Activated naive CD8-positive, alpha-beta T cell treated with anti-CD3 and anti-CD28 coated beads, Interleukin-2, amount 10 ng/mL, durations not matched to agents 7 days and 5 days (primary cell): ENCODE data around the gene TMEM187. TPM values are rescaled to one million over a fixed set of nuclear protein-coding genes. Genes with fewer than 3 reads are reported as not detected.

Experiments
- ATAC-seq: fragments of 150-1000 bp; cut with Tn5 transposase; one replicate; pipeline ENCODE4 v1.10.0; 2021; ENCODE audit warnings: low read depth, moderate library complexity
- POLR2A ChIA-PET: fragments of 350-600 bp; sonication (Branson Sonifier 250); formaldehyde crosslinking; loops from one replicate; lab custom pipeline; 2021; ENCODE audit warnings: antibody characterized with exemption; lab: Charles Lee
- DNase-seq: peaks from one replicate; pipeline ENCODE4 v3.0.0; 2021
- H3K27ac Mint-ChIP-seq: one replicate; pipeline ENCODE4 v1.8.0; 2022; ENCODE audit warnings: mild to moderate bottlenecking, mixed read lengths
- H3K27me3 Mint-ChIP-seq: one replicate; pipeline ENCODE4 v1.8.0; 2022; ENCODE audit warnings: mild to moderate bottlenecking, moderate library complexity, mixed read lengths
- H3K36me3 Mint-ChIP-seq: one replicate; pipeline ENCODE4 v1.8.0; 2021; ENCODE audit warnings: mild to moderate bottlenecking, mixed read lengths
- H3K4me1 Mint-ChIP-seq: one replicate; pipeline ENCODE4 v1.8.0; 2021; ENCODE audit warnings: mixed read lengths
- H3K4me3 Mint-ChIP-seq: one replicate; pipeline ENCODE4 v1.8.0; 2022; ENCODE audit warnings: mild to moderate bottlenecking, moderate library complexity, mixed read lengths
- H3K9me3 Mint-ChIP-seq: one replicate; pipeline ENCODE4 v1.8.0; 2021; ENCODE audit warnings: mixed read lengths
- total RNA-seq, 2 experiments: library from RNA; stranded (reverse); gene quantifications; one replicate each; pipeline ENCODE4 v1.2.3, GENCODE V29; 2021

The TMEM187 gene, protein sequence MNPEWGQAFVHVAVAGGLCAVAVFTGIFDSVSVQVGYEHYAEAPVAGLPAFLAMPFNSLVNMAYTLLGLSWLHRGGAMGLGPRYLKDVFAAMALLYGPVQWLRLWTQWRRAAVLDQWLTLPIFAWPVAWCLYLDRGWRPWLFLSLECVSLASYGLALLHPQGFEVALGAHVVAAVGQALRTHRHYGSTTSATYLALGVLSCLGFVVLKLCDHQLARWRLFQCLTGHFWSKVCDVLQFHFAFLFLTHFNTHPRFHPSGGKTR
- total RNA-seq, result 1 to 10 TPM; 8.6 to 9.7 TPM

DNA sequence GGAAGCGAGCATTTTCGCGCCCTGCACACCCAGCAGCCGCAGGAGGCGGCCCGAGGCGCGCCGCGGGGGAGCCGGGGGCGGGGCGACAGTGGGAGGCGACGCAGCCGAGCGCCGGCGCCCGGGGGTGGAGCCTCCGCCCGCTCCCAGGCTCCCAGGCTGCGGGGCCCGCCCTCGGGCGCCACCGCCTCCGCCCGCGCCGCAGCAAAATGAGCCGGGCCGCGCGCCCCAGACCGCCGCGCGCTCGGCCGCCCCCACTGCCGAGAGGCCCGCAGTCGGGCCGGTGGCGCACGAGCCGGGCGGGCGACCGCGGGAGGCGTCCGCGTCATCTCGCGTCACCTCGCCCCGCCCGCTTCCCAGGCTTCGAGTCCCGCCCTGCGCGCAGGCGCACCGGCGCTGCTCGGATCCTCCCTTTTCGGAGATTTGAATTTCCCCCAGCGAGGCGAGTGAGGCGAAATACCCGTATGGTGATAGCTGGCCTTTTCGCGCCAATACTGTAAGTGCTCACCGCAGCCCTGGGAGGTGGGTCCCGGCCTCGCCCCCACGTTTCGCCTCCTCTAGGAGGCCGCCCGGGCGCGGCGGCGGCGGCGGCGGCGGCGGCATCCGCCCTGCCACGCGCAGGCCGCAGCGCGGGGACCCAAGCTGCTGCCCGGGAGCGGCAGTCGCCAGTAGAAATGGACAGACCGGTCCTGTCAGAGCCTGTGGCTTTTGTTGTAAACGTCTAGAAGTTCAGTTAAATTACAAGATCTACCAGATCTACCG, at the start of gene TMEM187:
Gene TMEM187, plus strand, starts transcription at position 387 of the 759 bp plus-strand sequence. CDS start 9,309 bp downstream, outside the sequence.
- H3K27me3 Mint-ChIP-seq, result no peaks in the 10 kb centered on the region
- peaks cover 10% of the 10 kb centered on the region for H3K4me1 Mint-ChIP-seq
- peaks cover 16% of the 10 kb centered on the region for H3K36me3 Mint-ChIP-seq
- H3K4me3 Mint-ChIP-seq, result peak within 1 kb of the TSS; percentile 100
- H3K27ac Mint-ChIP-seq, result peak within 1 kb of the TSS; percentile 100
- DNase-seq (peak; percentile 90), ATAC-seq (peak; percentile 48)
- H3K9me3 Mint-ChIP-seq, result no peaks in the 10 kb centered on the region
- POLR2A ChIA-PET, result interaction anchor here (0.6 to 7.6 kb wide), 10 partner anchors 9 to 82 kb away, joined by 3 to 110 read pairs (median 8); partner anchors contain the start of genes ARHGAP4 and IRAK1

DNA sequence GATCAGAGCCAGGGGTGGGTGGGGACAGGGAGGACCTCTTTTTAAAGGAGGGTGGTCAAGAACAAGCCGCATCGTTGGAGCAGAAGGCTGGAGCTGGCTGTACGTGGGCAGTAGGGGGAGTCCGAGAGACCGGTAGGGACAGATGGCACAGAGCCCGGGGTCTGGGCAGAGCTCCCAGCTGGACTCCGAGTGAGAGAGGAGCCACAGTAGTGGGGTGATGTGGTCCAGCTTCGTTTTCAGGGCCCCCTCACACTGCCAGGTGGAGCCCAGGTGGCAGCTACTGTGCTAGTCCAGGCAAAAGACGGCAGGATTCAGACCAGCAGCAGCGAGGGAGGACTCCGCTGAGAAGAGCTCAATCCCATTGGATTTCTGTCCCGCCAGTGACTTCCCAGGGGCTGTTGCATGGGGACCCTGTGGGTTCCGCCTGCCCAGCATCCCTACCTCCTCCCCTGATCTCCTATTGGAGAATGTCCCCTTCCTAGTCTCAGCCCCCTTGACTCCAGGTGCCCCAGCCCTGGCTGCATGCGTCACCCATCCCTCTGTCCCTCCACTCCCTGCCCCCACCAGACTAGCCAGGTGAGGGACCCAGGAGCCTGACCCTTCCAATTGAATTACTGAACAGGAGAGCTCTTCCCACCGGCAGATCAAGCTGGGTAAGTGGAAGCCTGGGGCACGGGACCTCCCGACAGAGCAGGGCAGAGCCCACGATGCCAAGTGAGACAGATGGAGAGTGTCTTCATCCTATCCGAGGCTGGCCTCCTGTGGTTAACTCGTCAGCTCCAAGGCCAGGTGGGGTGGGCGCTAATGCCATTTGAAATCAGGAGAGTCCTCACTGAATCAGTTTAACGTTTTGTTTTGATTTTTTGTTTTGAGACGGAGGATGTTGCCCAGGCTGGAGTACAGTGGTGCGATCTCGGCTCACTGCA, 49.4 kb upstream of the TMEM187 start:
- no peak for ATAC-seq
- Mint-ChIP-seq H3K4me1 (peaks cover 13% of the 10 kb centered on the region), H3K27me3 (no peaks in the 10 kb centered on the region), H3K4me3 (peak overlapping the region; percentile 97), H3K27ac (peak overlapping the region; percentile 96), H3K9me3 (no peaks in the 10 kb centered on the region), H3K36me3 (peaks cover 22% of the 10 kb centered on the region)
- DNase-seq, result no peak
- POLR2A ChIA-PET, result interaction anchor here (0.5 to 9.1 kb wide), 8 partner anchors 12 to 46 kb away, joined by 3 to 185 read pairs (median 16); partner anchors contain the start of genes HCFC1, NAA10, RENBP and TMEM187

DNA sequence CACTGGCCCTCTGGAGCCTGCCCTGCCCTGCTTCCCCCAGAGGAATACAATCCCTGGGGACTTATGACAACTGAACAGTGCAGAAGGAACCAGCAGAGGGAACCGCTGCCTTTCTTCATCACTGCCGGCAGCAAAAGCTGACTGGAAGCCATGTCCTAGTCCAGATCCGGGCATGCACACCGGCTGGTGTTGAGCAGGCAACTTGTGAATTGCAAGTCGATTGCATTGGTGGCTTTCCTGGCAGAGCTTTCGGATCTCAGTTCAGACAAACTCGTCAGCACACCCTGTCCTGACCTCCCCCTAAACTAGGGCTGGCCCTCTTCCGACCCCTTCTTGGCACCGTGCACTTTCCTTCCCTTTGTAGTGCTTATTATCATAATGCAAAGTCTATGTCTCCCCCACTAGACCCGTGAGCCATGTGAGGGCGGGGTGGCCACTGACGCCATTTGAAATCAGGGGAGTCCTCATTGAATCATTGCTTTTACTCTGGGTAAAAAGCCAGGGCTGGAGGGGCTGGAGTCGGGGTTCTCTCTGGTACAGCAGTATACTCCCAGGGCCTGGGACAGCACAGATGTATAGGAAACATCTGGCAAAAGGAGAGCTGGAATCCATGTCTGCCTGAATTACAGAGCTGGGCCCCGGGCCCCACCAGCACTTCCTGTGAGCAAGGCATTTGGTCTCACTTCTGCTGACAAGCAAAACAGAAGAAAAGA, 48.2 kb upstream of the TMEM187 start:
- ATAC-seq (no peak), DNase-seq (no peak)
- Mint-ChIP-seq H3K4me1 (peaks cover 19% of the 10 kb centered on the region), H3K27ac (peak overlapping the region; percentile 96), H3K4me3 (peak overlapping the region; percentile 97), H3K36me3 (peaks cover 27% of the 10 kb centered on the region), H3K9me3 (no peaks in the 10 kb centered on the region), H3K27me3 (no peaks in the 10 kb centered on the region)
- POLR2A ChIA-PET, result interaction anchor here (0.6 to 9.1 kb wide), 9 partner anchors 12 to 130 kb away, joined by 4 to 185 read pairs (median 15); partner anchors contain the start of genes HCFC1, IDH3G, NAA10 and RENBP

DNA sequence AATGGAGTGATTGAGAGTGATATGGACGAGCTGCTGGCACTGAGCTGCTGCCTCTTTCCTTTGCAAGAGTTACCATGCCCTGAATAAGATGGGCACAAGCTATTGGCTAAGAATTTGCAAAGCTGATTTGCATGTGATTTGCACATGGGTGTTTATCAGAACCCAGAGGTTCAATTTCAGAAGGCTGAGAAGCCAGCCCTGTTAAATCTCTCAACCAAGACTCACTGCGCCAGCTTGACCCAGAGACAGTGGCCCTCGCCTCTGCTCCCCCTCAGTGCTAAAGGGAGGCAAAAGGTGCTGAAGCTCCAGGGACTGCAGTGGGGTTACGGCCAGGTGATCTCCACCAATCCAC, 47.2 kb upstream of the TMEM187 start:
- Mint-ChIP-seq H3K9me3 (no peaks in the 10 kb centered on the region), H3K36me3 (peaks cover 23% of the 10 kb centered on the region), H3K27me3 (no peaks in the 10 kb centered on the region), H3K4me1 (peaks cover 19% of the 10 kb centered on the region), H3K27ac (peak overlapping the region; percentile 96), H3K4me3 (peak overlapping the region; percentile 97)
- ATAC-seq (no peak), DNase-seq (no peak)
- POLR2A ChIA-PET, result interaction anchor here (0.8 to 9.1 kb wide), 12 partner anchors 11 to 131 kb away, joined by 3 to 185 read pairs (median 10); partner anchors contain the start of genes HCFC1, IDH3G, NAA10 and RENBP

DNA sequence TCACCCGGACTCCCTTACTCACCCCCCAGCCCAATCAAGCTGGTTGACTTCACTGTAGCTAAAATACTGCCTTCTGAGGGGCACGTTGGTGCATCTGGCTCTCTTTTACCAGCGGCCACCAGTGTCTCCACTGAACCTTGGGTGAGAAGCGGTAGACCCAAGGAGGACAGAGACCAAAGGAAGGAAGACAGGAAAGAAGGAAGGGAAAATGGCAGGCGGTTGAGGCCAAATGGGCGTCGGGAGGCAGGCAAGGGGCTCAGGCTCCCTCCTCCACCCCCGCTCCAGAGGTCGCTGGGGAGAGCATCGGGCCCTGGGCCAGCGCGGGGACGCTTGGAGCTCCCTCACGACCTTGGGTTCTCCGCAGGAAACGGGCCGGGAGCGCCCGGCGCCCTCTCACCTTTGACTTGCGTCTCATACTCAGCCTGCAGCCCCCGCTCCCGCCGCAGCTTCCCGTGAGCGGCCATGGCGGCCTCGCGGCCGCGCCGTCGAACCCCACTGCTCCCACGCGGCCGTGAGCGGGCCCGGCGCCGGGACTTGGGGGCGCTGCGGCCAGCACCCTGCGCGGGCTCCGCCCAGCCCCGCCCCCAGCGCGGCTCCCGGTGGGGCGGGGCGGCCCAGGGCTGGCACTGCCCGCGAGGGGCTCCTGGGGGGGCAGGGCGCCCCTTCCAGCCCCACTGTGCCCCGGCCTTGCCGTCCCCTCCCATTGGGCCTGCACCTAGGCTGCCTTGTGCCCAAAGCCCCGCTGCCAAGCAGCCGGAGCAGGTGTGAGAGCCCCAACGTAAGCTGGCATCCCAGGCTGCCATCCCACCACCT, 46.6 kb upstream of the TMEM187 start, which contains the start of gene ARHGAP4:
Gene ARHGAP4, minus strand, starts transcription at position 526 of the 813 bp plus-strand sequence. Its CDS starts 62 bp downstream, at position 464.
- POLR2A ChIA-PET, result interaction anchor here (0.8 to 9.1 kb wide), 15 partner anchors 11 to 199 kb away, joined by 3 to 185 read pairs (median 8); partner anchors contain the start of genes HCFC1, IDH3G, NAA10 and RENBP
- H3K4me3 Mint-ChIP-seq, result peak within 1 kb of the TSS; percentile 97
- DNase-seq (no peak), ATAC-seq (peak; percentile 3)
- H3K4me1 Mint-ChIP-seq, result peaks cover 19% of the 10 kb centered on the region
- H3K27ac Mint-ChIP-seq, result peak within 1 kb of the TSS; percentile 98
- no peaks in the 10 kb centered on the region for H3K27me3 Mint-ChIP-seq
- H3K9me3 Mint-ChIP-seq, result no peaks in the 10 kb centered on the region
- peaks cover 23% of the 10 kb centered on the region for H3K36me3 Mint-ChIP-seq

DNA sequence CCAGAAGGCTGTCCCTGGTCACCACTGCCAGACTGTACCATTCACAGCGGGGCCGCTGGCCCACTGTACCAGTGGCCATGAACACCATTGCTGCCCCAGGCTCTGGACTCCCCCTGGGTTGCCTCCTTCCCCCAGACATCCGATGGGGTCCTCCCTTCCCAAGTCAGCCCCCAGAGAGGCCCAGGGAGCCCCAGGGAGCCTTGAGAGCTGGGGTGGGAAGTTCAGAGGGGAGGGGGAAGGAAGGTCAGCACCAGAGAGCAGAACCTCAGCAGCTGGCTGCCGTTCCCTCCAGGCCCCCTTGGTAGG, 46.0 kb upstream of the TMEM187 start:
- Mint-ChIP-seq H3K36me3 (peaks cover 26% of the 10 kb centered on the region), H3K4me3 (peak overlapping the region; percentile 90), H3K4me1 (peaks cover 21% of the 10 kb centered on the region), H3K27ac (peak overlapping the region; percentile 98), H3K27me3 (no peaks in the 10 kb centered on the region), H3K9me3 (no peaks in the 10 kb centered on the region)
- DNase-seq (peak; percentile 75), ATAC-seq (peak; percentile 2)
- POLR2A ChIA-PET, result interaction anchor here (1.1 to 9.1 kb wide), 10 partner anchors 10 to 200 kb away, joined by 3 to 185 read pairs (median 10); partner anchors contain the start of genes HCFC1, IDH3G, NAA10 and RENBP

DNA sequence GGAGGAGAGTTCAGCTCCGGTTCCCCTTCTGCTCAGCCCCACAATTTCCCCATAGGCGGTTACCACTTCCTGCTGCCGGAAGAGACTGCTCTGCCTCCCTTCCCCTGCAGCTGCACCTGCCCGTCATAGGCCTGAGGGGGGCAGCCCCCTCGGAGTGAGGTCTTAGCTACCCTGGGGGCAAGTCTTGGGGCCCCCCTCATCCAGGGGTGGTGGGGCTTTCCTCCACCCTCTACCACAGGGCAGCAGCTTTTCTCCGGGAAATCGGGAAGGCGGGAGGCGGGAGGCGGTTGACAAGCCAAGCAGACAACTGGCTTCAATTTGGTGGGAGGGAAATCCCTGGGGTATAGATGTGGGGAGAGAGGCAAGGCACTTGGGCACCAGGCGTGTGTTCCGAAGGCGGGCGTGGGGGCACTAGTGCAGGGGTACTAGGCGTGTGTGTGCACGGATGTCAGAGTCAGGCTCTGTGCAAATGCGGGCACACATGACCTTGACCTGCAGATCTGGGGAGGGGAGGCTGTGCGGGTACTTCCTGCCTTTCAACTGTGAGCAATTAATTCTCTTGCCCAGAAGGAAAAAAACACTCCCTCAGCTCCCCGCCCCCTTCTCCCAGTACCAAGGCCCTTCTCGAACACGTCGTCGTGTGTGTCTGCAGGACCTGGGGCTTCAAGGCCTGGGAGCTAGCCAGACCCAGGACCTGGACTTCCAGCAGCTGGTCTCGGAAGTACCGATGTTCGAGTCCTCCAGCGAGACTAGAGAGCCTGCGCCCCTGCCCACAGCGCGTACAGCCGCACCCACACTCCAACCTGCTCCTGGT, 45.5 kb upstream of the TMEM187 start:
- Mint-ChIP-seq H3K9me3 (no peaks in the 10 kb centered on the region), H3K27ac (peak overlapping the region; percentile 98), H3K36me3 (peaks cover 27% of the 10 kb centered on the region), H3K4me1 (peaks cover 20% of the 10 kb centered on the region), H3K27me3 (no peaks in the 10 kb centered on the region), H3K4me3 (peak overlapping the region; percentile 90)
- POLR2A ChIA-PET, result interaction anchor here (1.1 to 9.1 kb wide), 11 partner anchors 9 to 200 kb away, joined by 4 to 185 read pairs (median 10); partner anchors contain the start of genes HCFC1, IDH3G, NAA10 and RENBP
- ATAC-seq (peak; percentile 44), DNase-seq (peak; percentile 75)

DNA sequence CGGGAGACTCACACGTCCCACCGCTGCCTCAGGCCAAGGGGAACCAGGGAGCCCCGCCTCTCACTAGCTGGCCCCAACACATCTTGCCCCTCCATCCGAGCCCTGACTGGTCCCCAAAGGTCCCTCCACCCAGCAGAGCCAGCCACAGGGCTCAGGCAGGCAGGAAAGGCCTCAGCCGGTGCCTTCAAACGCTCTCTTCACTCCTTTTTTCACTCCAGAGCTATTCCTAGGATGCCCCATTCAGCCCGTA, 45.0 kb upstream of the TMEM187 start:
- Mint-ChIP-seq H3K27ac (peak overlapping the region; percentile 98), H3K36me3 (peaks cover 24% of the 10 kb centered on the region), H3K4me1 (peaks cover 16% of the 10 kb centered on the region), H3K27me3 (no peaks in the 10 kb centered on the region), H3K4me3 (peak overlapping the region; percentile 90), H3K9me3 (no peaks in the 10 kb centered on the region)
- POLR2A ChIA-PET, result interaction anchor here (1.2 to 9.1 kb wide), 9 partner anchors 9 to 201 kb away, joined by 4 to 185 read pairs (median 10); partner anchors contain the start of genes HCFC1, NAA10, RENBP and TMEM187
- ATAC-seq, result no peak
- DNase-seq, result no peak

DNA sequence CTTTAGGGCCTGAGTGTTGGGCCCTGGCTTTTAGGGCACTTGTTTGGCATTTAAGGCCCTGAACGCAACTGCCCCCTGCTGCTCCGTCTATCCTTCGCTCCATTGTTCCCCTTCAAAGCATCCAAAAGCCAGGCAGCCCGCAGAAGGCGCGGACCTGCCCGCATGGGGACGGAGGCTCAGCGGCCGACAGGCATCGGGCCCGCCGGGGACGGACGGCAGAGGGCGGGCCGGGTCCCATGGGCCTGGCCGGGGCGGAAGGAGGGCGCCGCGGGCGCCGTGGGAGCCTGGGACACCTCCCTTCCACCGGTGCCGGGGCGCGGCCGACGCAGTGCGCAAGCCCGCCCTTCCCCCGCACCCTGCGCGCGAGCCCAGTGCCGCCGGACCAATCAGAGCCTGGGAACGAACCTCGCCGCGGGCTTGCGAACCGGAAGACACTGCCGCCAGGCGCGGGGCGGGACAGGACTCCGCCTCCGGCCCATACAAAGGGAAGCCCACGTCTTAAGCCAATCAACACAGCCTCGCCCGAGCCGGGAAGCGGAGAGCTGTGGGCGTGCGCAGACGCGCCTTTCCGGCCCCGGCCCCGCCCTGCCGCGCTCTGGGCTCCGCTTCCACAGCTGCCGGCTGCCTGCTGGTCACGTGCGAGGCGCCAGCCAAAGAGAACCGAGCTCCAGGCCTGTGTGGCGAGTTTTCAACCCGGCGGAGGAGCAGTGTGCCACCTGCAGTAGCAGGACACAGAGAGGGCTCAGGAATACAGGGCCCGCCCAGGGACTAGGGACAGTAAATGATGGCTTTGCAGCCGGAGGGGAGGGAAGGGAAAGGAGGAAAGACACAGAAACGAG, 44.4 kb upstream of the TMEM187 start:
- POLR2A ChIA-PET, result interaction anchor here (1.2 to 9.1 kb wide), 10 partner anchors 8 to 202 kb away, joined by 3 to 185 read pairs (median 8); partner anchors contain the start of genes HCFC1, NAA10, RENBP and TMEM187

DNA sequence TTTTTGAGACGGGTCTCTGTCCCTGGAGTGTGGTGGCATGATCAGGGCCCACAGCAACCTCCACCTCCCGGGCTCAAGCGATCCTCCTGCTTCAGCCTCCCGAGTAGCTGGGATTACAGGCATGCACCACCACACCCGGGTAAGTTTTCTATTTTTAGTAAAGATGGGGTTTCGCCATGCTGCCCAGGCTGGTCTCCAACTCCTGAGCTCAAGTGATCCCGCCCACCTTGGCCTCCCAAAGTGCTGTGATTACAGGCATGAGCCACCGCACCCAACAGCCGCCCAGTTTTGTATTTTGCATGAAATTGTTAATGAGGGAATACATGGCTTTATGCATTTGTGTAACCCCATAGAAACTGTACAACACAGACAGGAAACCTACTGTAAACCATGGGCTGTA, 43.7 kb upstream of the TMEM187 start:
- Mint-ChIP-seq H3K9me3 (no peaks in the 10 kb centered on the region), H3K36me3 (peaks cover 19% of the 10 kb centered on the region), H3K4me1 (peaks cover 11% of the 10 kb centered on the region), H3K27ac (peak overlapping the region; percentile 70), H3K27me3 (no peaks in the 10 kb centered on the region), H3K4me3 (peak overlapping the region; percentile 97)
- no peak for ATAC-seq
- no peak for DNase-seq
- POLR2A ChIA-PET, result interaction anchor here (1.3 to 9.1 kb wide), 5 partner anchors 19 to 201 kb away, joined by 3 to 185 read pairs (median 10); partner anchors contain the start of genes HCFC1, RENBP and TMEM187

More for the DNA sequence above, 44.4 kb upstream of the TMEM187 start:
- H3K27me3 Mint-ChIP-seq, result no peaks in the 10 kb centered on the region
- H3K4me1 Mint-ChIP-seq, result peaks cover 15% of the 10 kb centered on the region
- peak overlapping the region; percentile 98 for H3K27ac Mint-ChIP-seq
- no peaks in the 10 kb centered on the region for H3K9me3 Mint-ChIP-seq
- peak; percentile 77 for ATAC-seq
- peaks cover 23% of the 10 kb centered on the region for H3K36me3 Mint-ChIP-seq
- H3K4me3 Mint-ChIP-seq, result peak overlapping the region; percentile 97
- DNase-seq, result peak; percentile 91
